MCF 10A (cell line): ENCODE data around the gene SPAG16. TPM values are rescaled to one million over a fixed set of nuclear protein-coding genes. Genes with fewer than 3 reads are reported as not detected.

Experiments
- BruUV-seq: library from RNA; stranded (reverse); fragments of 400-500 nt; replicated peaks from 2 replicates; lab custom pipeline; 2021; lab: Mats Ljungman, UMichigan
- CTCF ChIA-PET: fragments of 300-600 bp; sonication (Branson Sonifier 250); formaldehyde crosslinking; extraction: SDS; loops from one replicate; lab custom pipeline; 2021; ENCODE audit warnings: antibody characterized with exemption, inconsistent platforms; lab: Yijun Ruan, JAX
- POLR2A ChIA-PET: fragments of 300-600, 350-650 bp; sonication (Branson Sonifier 250); formaldehyde crosslinking; extraction: SDS; loops from one replicate; lab custom pipeline; 2020; ENCODE audit warnings: antibody characterized with exemption, inconsistent platforms; lab: Yijun Ruan, JAX
- DNase-seq: peaks from one replicate; pipeline ENCODE4 v3.0.0-alpha.2; 2018; ENCODE audit not compliant: unreplicated experiment
- H3K27ac Mint-ChIP-seq: one replicate; pipeline ENCODE4 v1.8.0; 2022; ENCODE audit warnings: mild to moderate bottlenecking, low read depth, mixed read lengths; ENCODE audit not compliant: unreplicated experiment
- H3K27me3 Mint-ChIP-seq: one replicate; pipeline ENCODE4 v1.8.0; 2022; ENCODE audit warnings: mixed read lengths; ENCODE audit not compliant: insufficient read depth, unreplicated experiment
- H3K36me3 Mint-ChIP-seq: one replicate; pipeline ENCODE4 v1.8.0; 2022; ENCODE audit warnings: mild to moderate bottlenecking, moderate library complexity, mixed read lengths; ENCODE audit not compliant: insufficient read depth, unreplicated experiment
- H3K4me1 Mint-ChIP-seq: one replicate; pipeline ENCODE4 v1.8.0; 2022; ENCODE audit warnings: mixed read lengths; ENCODE audit not compliant: insufficient read depth, unreplicated experiment
- H3K4me3 Mint-ChIP-seq: one replicate; pipeline ENCODE4 v1.8.0; 2022; ENCODE audit warnings: mild to moderate bottlenecking, moderate library complexity, mixed read lengths; ENCODE audit not compliant: unreplicated experiment
- H3K9me3 Mint-ChIP-seq: one replicate; pipeline ENCODE4 v1.8.0; 2022; ENCODE audit warnings: mixed read lengths; ENCODE audit not compliant: unreplicated experiment
- intact Hi-C: fragments of 100-400 bp; cut with micrococcal nuclease; formaldehyde crosslinking; loops from 2 replicates; pipeline ENCODE4 v1.14.1; 2022
- total RNA-seq: library from RNA; stranded (reverse); gene quantifications from 2 replicates; pipeline ENCODE4 v1.2.3, GENCODE V29; 2022
- TF ChIP-seq, protein P1 (sequence below): fragments of 200-600 bp; IDR thresholded peaks from one replicate; pipeline ENCODE4 v1.8.0; 2022; ENCODE audit warnings: antibody characterized with exemption, mild to moderate bottlenecking; ENCODE audit not compliant: unreplicated experiment

Gene SPAG16
- total RNA-seq, 1 experiment from 2014 or later = 11.5 TPM

DNA sequence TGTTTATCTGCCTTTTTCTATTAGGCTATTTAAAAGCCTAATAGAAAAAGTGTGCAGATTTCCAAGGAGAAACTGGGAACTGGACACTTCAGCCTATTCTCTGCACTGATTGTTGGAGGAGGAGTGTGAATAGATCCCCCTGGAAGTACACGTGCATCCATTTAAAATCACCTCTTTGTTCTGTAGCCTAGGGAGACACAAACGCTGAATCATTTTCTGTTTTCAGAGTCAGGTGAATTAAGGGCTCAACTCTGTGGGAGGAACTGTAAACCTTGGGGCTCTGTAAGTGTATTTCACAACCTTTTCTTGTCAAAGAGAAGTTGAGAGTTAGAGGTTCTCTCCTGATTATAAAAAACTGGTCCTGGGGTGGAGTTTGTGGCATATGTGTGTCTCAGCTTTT, 159.7 kb downstream of the SPAG16 start:
- DNase-seq = no peak
- TF ChIP-seq, protein P1, sequence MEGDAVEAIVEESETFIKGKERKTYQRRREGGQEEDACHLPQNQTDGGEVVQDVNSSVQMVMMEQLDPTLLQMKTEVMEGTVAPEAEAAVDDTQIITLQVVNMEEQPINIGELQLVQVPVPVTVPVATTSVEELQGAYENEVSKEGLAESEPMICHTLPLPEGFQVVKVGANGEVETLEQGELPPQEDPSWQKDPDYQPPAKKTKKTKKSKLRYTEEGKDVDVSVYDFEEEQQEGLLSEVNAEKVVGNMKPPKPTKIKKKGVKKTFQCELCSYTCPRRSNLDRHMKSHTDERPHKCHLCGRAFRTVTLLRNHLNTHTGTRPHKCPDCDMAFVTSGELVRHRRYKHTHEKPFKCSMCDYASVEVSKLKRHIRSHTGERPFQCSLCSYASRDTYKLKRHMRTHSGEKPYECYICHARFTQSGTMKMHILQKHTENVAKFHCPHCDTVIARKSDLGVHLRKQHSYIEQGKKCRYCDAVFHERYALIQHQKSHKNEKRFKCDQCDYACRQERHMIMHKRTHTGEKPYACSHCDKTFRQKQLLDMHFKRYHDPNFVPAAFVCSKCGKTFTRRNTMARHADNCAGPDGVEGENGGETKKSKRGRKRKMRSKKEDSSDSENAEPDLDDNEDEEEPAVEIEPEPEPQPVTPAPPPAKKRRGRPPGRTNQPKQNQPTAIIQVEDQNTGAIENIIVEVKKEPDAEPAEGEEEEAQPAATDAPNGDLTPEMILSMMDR = no peak
- Mint-ChIP-seq H3K9me3 (peaks cover 19% of the 10 kb centered on the region), H3K4me1 (no peaks in the 10 kb centered on the region), H3K36me3 (no peaks in the 10 kb centered on the region), H3K4me3 (no peak overlapping the region), H3K27me3 (no peaks in the 10 kb centered on the region), H3K27ac (no peak overlapping the region)
- POLR2A ChIA-PET = no interaction called here
- CTCF ChIA-PET = no interaction called here
- intact Hi-C loops = no loop called here
- no TSS peak for BruUV-seq

DNA sequence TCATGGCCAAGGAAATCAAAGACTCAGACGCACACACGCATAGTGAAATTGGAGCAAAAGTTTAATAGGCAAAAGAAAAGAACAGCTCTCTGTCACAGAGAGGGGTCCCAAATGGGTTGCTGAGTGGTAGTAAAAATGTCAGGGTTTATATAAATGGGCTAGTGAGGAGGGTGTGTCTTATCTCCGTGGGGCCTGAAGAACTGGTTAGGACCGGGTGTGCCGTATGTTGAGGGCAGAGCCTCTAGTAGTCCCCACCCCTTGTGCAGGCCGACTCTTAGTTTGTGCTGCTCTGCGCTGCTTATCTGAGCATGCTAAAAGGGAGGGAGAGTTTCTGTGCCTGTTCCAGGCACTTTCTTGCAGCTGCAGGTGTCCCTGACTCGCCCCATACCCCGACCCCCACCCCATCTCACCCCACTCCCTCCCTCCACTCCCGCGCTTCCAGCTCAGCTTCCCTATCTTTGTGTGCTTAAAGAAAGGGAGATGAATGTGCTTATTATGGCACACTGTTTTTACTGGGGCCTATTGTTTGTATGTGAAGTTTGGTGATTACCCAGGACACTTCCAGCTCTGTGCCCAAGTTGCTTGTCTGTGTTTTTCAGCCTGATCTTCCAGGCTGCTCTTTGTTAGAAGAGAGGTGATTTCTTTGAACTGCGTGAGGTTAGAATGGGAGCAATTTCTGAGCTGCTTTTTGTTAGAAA, 167.4 kb downstream of the SPAG16 start:
- H3K9me3 Mint-ChIP-seq = peaks cover 12% of the 10 kb centered on the region
- DNase-seq = no peak
- ChIA-PET CTCF (no interaction called here), POLR2A (no interaction called here)
- no peak overlapping the region for H3K27ac Mint-ChIP-seq
- intact Hi-C loops = no loop called here
- no peaks in the 10 kb centered on the region for H3K36me3 Mint-ChIP-seq
- no peak overlapping the region for H3K4me3 Mint-ChIP-seq
- TF ChIP-seq, protein P1 = no peak
- no peaks in the 10 kb centered on the region for H3K27me3 Mint-ChIP-seq
- no TSS peak for BruUV-seq
- H3K4me1 Mint-ChIP-seq = no peaks in the 10 kb centered on the region

DNA sequence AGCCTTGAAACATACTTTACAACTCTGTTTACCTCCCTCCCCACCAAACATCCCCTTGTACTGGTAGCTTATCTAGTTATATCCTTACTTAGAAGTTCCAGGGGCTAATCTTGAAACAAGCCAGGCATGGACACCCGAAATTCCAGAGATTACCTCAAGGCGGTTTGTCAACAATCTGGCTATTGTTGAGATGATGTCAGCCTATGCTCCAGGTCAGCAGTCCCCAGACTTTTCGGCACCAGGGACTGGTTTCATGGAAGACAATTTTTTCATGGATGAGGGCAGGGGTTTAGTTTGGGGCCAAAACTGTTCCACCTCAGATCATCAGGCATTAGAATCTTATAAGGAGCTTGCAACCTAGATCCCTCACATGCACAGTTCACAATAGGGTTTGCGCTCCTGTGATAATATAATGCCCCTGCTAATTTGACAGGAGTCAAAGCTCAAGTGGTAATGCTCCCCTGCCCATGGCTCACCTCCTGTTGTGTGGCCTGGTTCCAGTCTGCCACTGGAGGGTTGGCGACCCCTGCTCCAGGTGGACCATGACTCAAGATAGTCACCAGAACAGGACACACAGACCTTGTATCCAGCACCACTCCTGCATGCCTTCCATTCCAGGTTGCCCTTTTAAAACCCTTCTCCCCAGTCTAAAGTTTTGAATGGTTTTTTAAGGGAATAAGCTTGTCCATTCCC, 171.2 kb downstream of the SPAG16 start:
- TF ChIP-seq, protein P1 = no peak

DNA sequence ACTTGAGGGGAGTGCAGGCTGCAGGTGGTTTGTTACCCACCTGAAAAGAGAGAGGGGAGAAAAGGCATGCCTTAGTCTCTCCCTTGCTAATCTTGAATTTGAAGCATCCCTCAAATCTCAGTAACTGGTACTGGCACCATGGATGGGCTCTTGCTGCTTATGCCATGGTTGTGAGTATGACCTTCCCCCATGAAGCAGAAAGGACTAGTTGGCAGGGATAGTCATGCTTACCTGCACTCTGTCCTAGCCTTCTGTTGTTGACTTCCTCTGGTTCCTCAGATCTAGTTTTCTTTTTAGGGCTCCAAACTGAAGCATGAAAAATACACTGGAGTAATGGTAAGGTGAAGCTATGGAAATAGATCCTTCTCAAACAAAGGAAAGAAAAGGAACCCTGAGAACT, 191.2 kb downstream of the SPAG16 start:
- intact Hi-C loops = no loop called here
- BruUV-seq = no TSS peak
- Mint-ChIP-seq H3K27me3 (no peaks in the 10 kb centered on the region), H3K27ac (no peak overlapping the region), H3K4me1 (no peaks in the 10 kb centered on the region), H3K9me3 (peaks cover 7% of the 10 kb centered on the region), H3K4me3 (no peak overlapping the region), H3K36me3 (no peaks in the 10 kb centered on the region)
- DNase-seq = no peak
- POLR2A ChIA-PET = no interaction called here
- CTCF ChIA-PET = interaction anchor here (0.6 to 1.0 kb wide), 2 partner anchors 16 to 22 kb away, joined by 3 read pairs; no protein-coding TSS in a partner anchor
- TF ChIP-seq, protein P1 = no peak

More for the DNA sequence above, 171.2 kb downstream of the SPAG16 start:
- DNase-seq = no peak
- Mint-ChIP-seq H3K27me3 (no peaks in the 10 kb centered on the region), H3K27ac (no peak overlapping the region), H3K4me3 (no peak overlapping the region), H3K36me3 (no peaks in the 10 kb centered on the region), H3K9me3 (no peaks in the 10 kb centered on the region), H3K4me1 (no peaks in the 10 kb centered on the region)
- POLR2A ChIA-PET = no interaction called here
- CTCF ChIA-PET = interaction anchor here (0.6 to 0.7 kb wide), 2 partner anchors 10 to 24 kb away, joined by 3 read pairs; no protein-coding TSS in a partner anchor
- no TSS peak for BruUV-seq
- intact Hi-C loops = no loop called here
